HEK293 (cell line): ENCODE data around the gene PRSS8.

ENCODE experiments used
- CTCF ChIA-PET: fragments of 350-600 bp; formaldehyde crosslinking; extraction: SDS; loops from one replicate; lab custom pipeline; 2021; ENCODE audit warnings: antibody characterized with exemption; lab: Yijun Ruan, JAX
- POLR2A ChIA-PET: fragments of 300-600 bp; formaldehyde crosslinking; extraction: SDS; loops from one replicate; lab custom pipeline; 2020; ENCODE audit warnings: antibody characterized with exemption, inconsistent platforms; lab: Yijun Ruan, JAX
- H3K27ac ChIP-seq: fragments of 200-500 bp; sonication (Bioruptor generic); 2 replicates; pipeline ENCODE4 v1.5.1; 2014; ENCODE audit warnings: low read depth, low read length, control low read depth, inconsistent platforms; ENCODE audit errors: extremely low read depth
- H3K36me3 ChIP-seq, 2 experiments: fragments of 200-500 bp in 1 of 2; sonication (Bioruptor generic) in 1 of 2; 1 replicate in 1 of 2; 2 replicates in 1 of 2; pipeline ENCODE4 v1.5.1; 2014 to 2017; ENCODE audit warnings: inconsistent platforms in 2 of 2, low read length in 2 of 2; ENCODE audit not compliant: control insufficient read depth in 2 of 2, insufficient read depth in 1 of 2
- H3K4me1 ChIP-seq: fragments of 200-500 bp; sonication (Bioruptor generic); 2 replicates; pipeline ENCODE4 v1.5.1; 2014; ENCODE audit warnings: mild to moderate bottlenecking, low read length, inconsistent platforms; ENCODE audit not compliant: control insufficient read depth, insufficient read depth
- H3K4me3 ChIP-seq: 2 replicates; pipeline ENCODE4 v1.5.1; 2011; ENCODE audit warnings: low read depth, mild to moderate bottlenecking, control low read depth, low read length, moderate library complexity
- H3K9me3 ChIP-seq: fragments of 200-500 bp; sonication (Bioruptor generic); 2 replicates; pipeline ENCODE4 v1.5.1; 2014; ENCODE audit warnings: low read depth, low read length, inconsistent platforms; ENCODE audit not compliant: control insufficient read depth, insufficient read depth
- BCL11B ChIP-seq: fragments of 450-650 bp; formaldehyde crosslinking; IDR thresholded peaks from 2 replicates; pipeline ENCODE4 v1.5.1; 2016; ENCODE audit warnings: low read depth, missing biosample characterization, missing genetic modification characterization
- EGR2 ChIP-seq: fragments of 450-650 bp; formaldehyde crosslinking; IDR thresholded peaks from 2 replicates; pipeline ENCODE4 v1.5.1; 2016; ENCODE audit warnings: low read depth, missing biosample characterization, missing genetic modification characterization
- ELK4 ChIP-seq: IDR thresholded peaks from 2 replicates; pipeline ENCODE4 v1.6.1; 2011; ENCODE audit warnings: mild to moderate bottlenecking, low read depth, low read length, borderline replicate concordance
- GLI4 ChIP-seq: fragments of 450-650 bp; formaldehyde crosslinking; IDR thresholded peaks from 2 replicates; pipeline ENCODE4 v1.5.1; 2016; ENCODE audit warnings: missing biosample characterization, missing genetic modification characterization
- PATZ1 ChIP-seq: fragments of 450-650 bp; formaldehyde crosslinking; IDR thresholded peaks from 2 replicates; pipeline ENCODE4 v1.5.1; 2016; ENCODE audit warnings: missing biosample characterization, missing genetic modification characterization
- PRDM1 ChIP-seq: fragments of 450-650 bp; formaldehyde crosslinking; IDR thresholded peaks from 2 replicates; pipeline ENCODE4; 2016; ENCODE audit warnings: missing biosample characterization, missing genetic modification characterization
- ZBTB1 ChIP-seq: fragments of 450-650 bp; formaldehyde crosslinking; IDR thresholded peaks from 2 replicates; pipeline ENCODE4 v1.5.1; 2016; ENCODE audit warnings: missing biosample characterization, missing genetic modification characterization
- ZBTB48 ChIP-seq: fragments of 450-650 bp; formaldehyde crosslinking; IDR thresholded peaks from 2 replicates; pipeline ENCODE4 v1.5.1; 2016; ENCODE audit warnings: missing biosample characterization, missing genetic modification characterization
- ZBTB8A ChIP-seq: fragments of 450-650 bp; formaldehyde crosslinking; IDR thresholded peaks from 2 replicates; pipeline ENCODE4 v1.5.1; 2016; ENCODE audit warnings: missing biosample characterization, missing genetic modification characterization
- ZFP41 ChIP-seq: fragments of 450-650 bp; formaldehyde crosslinking; IDR thresholded peaks from 2 replicates; pipeline ENCODE4 v1.5.1; 2016; ENCODE audit warnings: missing biosample characterization, missing genetic modification characterization, borderline replicate concordance
- ZNF112 ChIP-seq: fragments of 450-650 bp; formaldehyde crosslinking; IDR thresholded peaks from 2 replicates; pipeline ENCODE4 v1.5.0; 2017; ENCODE audit warnings: missing biosample characterization, missing genetic modification characterization
- ZNF133 ChIP-seq: fragments of 450-650 bp; formaldehyde crosslinking; IDR thresholded peaks from 2 replicates; pipeline ENCODE4 v1.5.1; 2016; ENCODE audit warnings: missing biosample characterization, missing genetic modification characterization
- ZNF266 ChIP-seq: fragments of 450-650 bp; formaldehyde crosslinking; IDR thresholded peaks from 2 replicates; pipeline ENCODE4 v1.5.1; 2016; ENCODE audit warnings: missing biosample characterization, missing genetic modification characterization, low read depth
- ZNF354C ChIP-seq: fragments of 450-650 bp; formaldehyde crosslinking; IDR thresholded peaks from 2 replicates; pipeline ENCODE4 v1.5.1; 2016; ENCODE audit warnings: missing biosample characterization, missing genetic modification characterization, low read depth, borderline replicate concordance
- ZNF473 ChIP-seq: fragments of 450-650 bp; formaldehyde crosslinking; IDR thresholded peaks from 2 replicates; pipeline ENCODE4 v1.5.1; 2017; ENCODE audit warnings: missing biosample characterization, missing genetic modification characterization
- ZNF629 ChIP-seq: fragments of 450-650 bp; formaldehyde crosslinking; IDR thresholded peaks from 2 replicates; pipeline ENCODE4 v1.5.1; 2017; ENCODE audit warnings: missing biosample characterization, missing genetic modification characterization
- ZNF664 ChIP-seq: fragments of 450-650 bp; formaldehyde crosslinking; IDR thresholded peaks from 2 replicates; pipeline ENCODE4 v1.5.1; 2016; ENCODE audit warnings: missing biosample characterization, missing genetic modification characterization
- ZNF707 ChIP-seq: fragments of 450-650 bp; formaldehyde crosslinking; IDR thresholded peaks from 2 replicates; pipeline ENCODE4 v1.5.1; 2016; ENCODE audit warnings: missing biosample characterization, missing genetic modification characterization
- TF ChIP-seq, protein P1 (sequence below): fragments of 450-650 bp; formaldehyde crosslinking; IDR thresholded peaks from 2 replicates; pipeline ENCODE4 v1.5.1; 2016; ENCODE audit warnings: missing biosample characterization, missing genetic modification characterization

The PRSS8 gene

DNA sequence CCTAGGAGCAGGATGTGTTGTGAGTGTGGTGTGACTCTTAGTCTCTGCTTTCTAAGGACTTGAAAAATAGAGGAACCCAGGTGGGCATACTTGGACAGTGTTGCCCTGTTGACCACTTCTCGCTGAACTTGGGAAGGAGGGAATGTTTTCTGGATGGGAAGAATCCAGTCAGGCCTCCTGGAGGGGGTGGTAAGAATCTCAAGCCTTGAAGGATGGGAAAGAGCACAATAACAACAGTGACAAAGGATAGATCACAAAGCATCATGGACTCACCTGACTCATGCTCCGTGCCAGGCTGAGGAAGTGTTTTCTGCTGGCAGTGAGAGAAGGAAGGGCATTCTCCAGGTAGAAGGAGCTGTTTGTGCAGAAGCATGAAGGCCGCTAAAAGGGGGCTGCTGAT, 9.7 kb downstream of the PRSS8 start:
- TF ChIP-seq GLI4 (tag by site-specific recombination), result peak; percentile 90
- TF ChIP-seq ZNF707 (tag by site-specific recombination), result no peak
- no peak overlapping the region for H3K27ac ChIP-seq
- CTCF ChIA-PET, result no interaction called here
- POLR2A ChIA-PET, result interaction anchor here (1.0 to 1.1 kb wide), 2 partner anchors 8 to 54 kb away, joined by 5 to 6 read pairs; partner anchors contain the start of genes FUS and KAT8
- H3K4me3 ChIP-seq, result no peak overlapping the region
- H3K4me1 ChIP-seq, result no peaks in the 10 kb centered on the region
- peaks cover 18 to 70% of the 10 kb centered on the region in 2 experiments for H3K36me3 ChIP-seq
- H3K9me3 ChIP-seq, result no peaks in the 10 kb centered on the region

- H3K4me1 ChIP-seq, result peaks cover 4% of the 10 kb centered on the region; the same call in 1 of the 2 replicates
- TF ChIP-seq PATZ1 (tag by site-specific recombination), result no peak
- TF ChIP-seq ZNF133 (tag by site-specific recombination), result no peak
- TF ChIP-seq ZNF664 (tag by site-specific recombination), result no peak
- TF ChIP-seq ZNF473 (tag by site-specific recombination), result no peak
- H3K36me3 ChIP-seq, result peaks cover 31 to 48% of the 10 kb centered on the region in 2 experiments
- ChIA-PET POLR2A (interaction anchor here (0.7 kb wide), 1 partner anchor 61 kb away, joined by 4 read pairs; no protein-coding TSS in a partner anchor), CTCF (interaction anchor here (0.6 to 1.4 kb wide), 2 partner anchors 22 to 27 kb away, joined by 3 to 5 read pairs; no protein-coding TSS in a partner anchor)
- H3K4me3 ChIP-seq, result no peak overlapping the region
- H3K9me3 ChIP-seq, result no peaks in the 10 kb centered on the region
- H3K27ac ChIP-seq, result no peak overlapping the region
Observed at GRCh38 chr16:31120129-31120528, 15.4 kb downstream of the PRSS8 start.

DNA sequence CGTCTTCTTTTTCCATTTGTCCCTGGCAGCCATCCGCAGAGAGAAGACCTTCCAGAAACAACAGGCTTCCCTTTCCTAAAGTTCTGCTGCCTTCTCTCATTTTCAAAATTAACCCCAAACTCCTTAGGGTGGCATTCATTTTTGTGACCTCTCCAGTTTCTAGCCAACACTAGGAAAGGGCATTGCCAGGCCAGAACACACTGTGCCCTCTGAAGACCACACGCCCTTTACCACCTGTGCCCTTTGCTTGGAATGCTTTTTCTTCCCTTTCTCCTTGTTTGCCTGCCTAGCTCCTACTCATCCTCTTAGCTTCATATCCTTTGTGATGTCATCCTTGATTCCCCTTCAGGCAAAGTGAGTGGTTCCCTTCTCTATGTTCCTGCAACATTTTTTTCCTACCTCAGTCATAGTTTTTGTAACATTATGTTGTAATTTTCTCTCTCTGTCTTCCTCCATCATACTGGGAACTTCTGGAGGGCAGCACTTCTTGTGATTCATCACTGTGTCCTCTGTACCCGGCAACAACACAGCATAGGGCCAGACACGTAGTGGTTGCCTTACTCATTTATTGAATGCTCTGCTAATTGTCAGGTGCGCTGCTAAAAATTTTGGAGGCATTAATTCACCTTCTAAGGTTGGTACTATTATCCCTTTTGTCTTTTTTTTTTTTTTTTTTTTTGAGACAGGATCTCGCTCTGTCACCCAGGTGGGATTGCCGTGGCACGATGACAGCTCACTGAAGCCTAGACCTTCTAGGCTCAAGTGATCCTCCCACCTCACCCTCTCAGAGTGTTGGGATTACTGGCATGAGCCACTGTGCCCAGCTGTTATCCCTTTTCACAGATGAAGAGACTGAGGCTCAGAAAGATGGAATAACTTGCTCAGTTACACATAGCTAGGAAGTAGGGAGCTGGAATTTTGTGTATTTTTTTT, 17.0 kb downstream of the PRSS8 start:
- TF ChIP-seq PRDM1 (tag by site-specific recombination) (peak; percentile 38), EGR2 (tag by site-specific recombination) (no peak)
- H3K4me3 ChIP-seq, result peak overlapping the region; percentile 75
- POLR2A ChIA-PET, result interaction anchor here (0.8 to 2.1 kb wide), 29 partner anchors 7 to 756 kb away, joined by 3 to 104 read pairs (median 5); partner anchors contain the start of genes FUS, ORAI3, PRSS8 and STX4
- CTCF ChIA-PET, result interaction anchor here (0.5 to 2.9 kb wide), 6 partner anchors 24 to 217 kb away, joined by 3 to 24 read pairs (median 3); partner anchors contain the start of gene HSD3B7
- peak overlapping the region; percentile 57 for H3K27ac ChIP-seq
- H3K4me1 ChIP-seq, result peaks cover 4% of the 10 kb centered on the region; the same call in 1 of the 2 replicates
- H3K9me3 ChIP-seq, result no peaks in the 10 kb centered on the region
- peaks cover 31 to 42% of the 10 kb centered on the region in 2 experiments for H3K36me3 ChIP-seq

GRCh38 chr16:31117384-31118222, 17.9 kb downstream of the PRSS8 start, which contains the start of gene KAT8:
Gene KAT8, plus strand, starts transcription at chr16:31117664. Its CDS starts 18 bp downstream, at chr16:31117682.
- peak within 1 kb of the TSS; percentile 57 for H3K27ac ChIP-seq
- ChIA-PET CTCF (interaction anchor here (0.6 to 2.9 kb wide), 5 partner anchors 25 to 261 kb away, joined by 3 to 24 read pairs (median 3); partner anchors contain the start of gene HSD3B7), POLR2A (interaction anchor here (0.7 to 2.1 kb wide), 41 partner anchors 8 to 757 kb away, joined by 3 to 104 read pairs (median 4); partner anchors contain the start of genes FUS, ORAI3, PRSS53 and PRSS8)
- peaks cover 29 to 49% of the 10 kb centered on the region in 2 experiments for H3K36me3 ChIP-seq
- H3K9me3 ChIP-seq, result no peaks in the 10 kb centered on the region
- H3K4me3 ChIP-seq, result peak within 1 kb of the TSS; percentile 75
- H3K4me1 ChIP-seq, result peaks cover 4% of the 10 kb centered on the region; the same call in 1 of the 2 replicates
- TF ChIP-seq ZBTB8A (tag by site-specific recombination) (peak; percentile 78), ELK4 (no peak), ZNF112 (tag by site-specific recombination) (no peak), BCL11B (tag by site-specific recombination) (no peak), ZBTB1 (tag by site-specific recombination) (no peak), ZFP41 (tag by site-specific recombination) (no peak), ZBTB48 (tag by site-specific recombination) (no peak), ZNF354C (no peak), ZNF629 (tag by site-specific recombination) (peak; percentile 98), ZNF266 (tag by site-specific recombination) (peak; percentile 0; the same call in 1 of the 2 replicates)
- TF ChIP-seq, protein P1, sequence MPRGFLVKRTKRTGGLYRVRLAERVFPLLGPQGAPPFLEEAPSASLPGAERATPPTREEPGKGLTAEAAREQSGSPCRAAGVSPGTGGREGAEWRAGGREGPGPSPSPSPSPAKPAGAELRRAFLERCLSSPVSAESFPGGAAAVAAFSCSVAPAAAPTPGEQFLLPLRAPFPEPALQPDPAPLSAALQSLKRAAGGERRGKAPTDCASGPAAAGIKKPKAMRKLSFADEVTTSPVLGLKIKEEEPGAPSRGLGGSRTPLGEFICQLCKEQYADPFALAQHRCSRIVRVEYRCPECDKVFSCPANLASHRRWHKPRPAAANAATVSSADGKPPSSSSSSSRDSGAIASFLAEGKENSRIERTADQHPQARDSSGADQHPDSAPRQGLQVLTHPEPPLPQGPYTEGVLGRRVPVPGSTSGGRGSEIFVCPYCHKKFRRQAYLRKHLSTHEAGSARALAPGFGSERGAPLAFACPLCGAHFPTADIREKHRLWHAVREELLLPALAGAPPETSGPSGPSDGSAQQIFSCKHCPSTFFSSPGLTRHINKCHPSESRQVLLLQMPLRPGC, result no peak
